Panc1 (cell line): ENCODE data around the gene JCHAIN. TPM values are rescaled to one million over a fixed set of nuclear protein-coding genes. Genes with fewer than 3 reads are reported as not detected.

ENCODE experiments used
- ATAC-seq: fragments of 200-7000 bp; cut with Tn5 transposase; 2 replicates; pipeline ENCODE4 v1.9.1; 2020; ENCODE audit warnings: mild to moderate bottlenecking, moderate library complexity
- BruUV-seq: library from RNA; stranded (reverse); fragments of 400-500 nt; replicated peaks from 2 replicates; lab custom pipeline; 2021; lab: Mats Ljungman, UMichigan
- CTCF ChIA-PET: fragments of 300-600 bp; sonication (Branson Sonifier 250); formaldehyde crosslinking; loops from one replicate; lab custom pipeline; 2022; ENCODE audit warnings: antibody characterized with exemption; lab: Charles Lee
- POLR2A ChIA-PET: fragments of 300-600 bp; sonication (Branson Sonifier 250); formaldehyde crosslinking; loops from one replicate; lab custom pipeline; 2022; ENCODE audit warnings: antibody characterized with exemption; lab: Charles Lee
- DNase-seq: peaks from one replicate; pipeline ENCODE4 v3.0.0-alpha.2; 2010; ENCODE audit warnings: low read depth, low spot score
- H3K27ac ChIP-seq: 2 replicates; pipeline ENCODE4 v1.5.1; 2011; ENCODE audit warnings: mild to moderate bottlenecking, low read length, inconsistent platforms
- H3K27me3 ChIP-seq: fragments of 200-500 bp; sonication (Bioruptor generic); 2 replicates; pipeline ENCODE4 v1.6.0; 2014; ENCODE audit warnings: low read length, inconsistent platforms; ENCODE audit not compliant: control insufficient read depth, insufficient read depth
- H3K36me3 ChIP-seq: fragments of 200-500 bp; sonication (Bioruptor generic); 2 replicates; pipeline ENCODE4 v1.5.1; 2014; ENCODE audit warnings: inconsistent platforms, mild to moderate bottlenecking, low read length, moderate library complexity; ENCODE audit not compliant: control insufficient read depth, insufficient read depth
- H3K4me1 ChIP-seq: 2 replicates; pipeline ENCODE4 v1.5.1; 2011; ENCODE audit warnings: inconsistent platforms, mild to moderate bottlenecking, low read length, moderate library complexity; ENCODE audit not compliant: control insufficient read depth, insufficient read depth
- H3K4me3 ChIP-seq, 2 experiments: 2 replicates each; pipeline ENCODE4 v1.5.1; 2011 to 2012; ENCODE audit warnings: low read depth in 2 of 2, low read length in 2 of 2, mild to moderate bottlenecking in 2 of 2, inconsistent platforms in 1 of 2, moderate library complexity in 1 of 2
- H3K9me3 ChIP-seq: fragments of 200-500 bp; sonication (Bioruptor generic); 2 replicates; pipeline ENCODE4 v1.5.1; 2014; ENCODE audit warnings: low read depth, mild to moderate bottlenecking, inconsistent platforms, low read length, moderate library complexity; ENCODE audit not compliant: control insufficient read depth, insufficient read depth
- CTCF ChIP-seq: fragments of 450-650 bp; IDR thresholded peaks from 2 replicates; pipeline ENCODE4 v1.5.1; 2017; ENCODE audit warnings: mild to moderate bottlenecking
- POLR2AphosphoS5 ChIP-seq: IDR thresholded peaks from 2 replicates; pipeline ENCODE4 v1.6.1; 2012; ENCODE audit warnings: mild to moderate bottlenecking, low read depth, low read length, moderate library complexity
- REST ChIP-seq, 2 experiments: IDR thresholded peaks; 2 replicates each; pipeline ENCODE4 v1.6.1; 2011 to 2012; ENCODE audit warnings: low read depth in 2 of 2, control low read depth in 1 of 2, low read length in 1 of 2, mild to moderate bottlenecking in 1 of 2, moderate library complexity in 1 of 2; ENCODE audit not compliant: insufficient read depth in 1 of 2
- SIN3A ChIP-seq: IDR thresholded peaks from 2 replicates; pipeline ENCODE4 v1.6.1; 2012; ENCODE audit warnings: low read depth, mild to moderate bottlenecking, low read length, moderate library complexity, borderline replicate concordance; ENCODE audit not compliant: insufficient read depth
- TCF7L2 ChIP-seq: IDR thresholded peaks from 2 replicates; pipeline ENCODE4 v1.6.1; 2011; ENCODE audit warnings: mild to moderate bottlenecking, low read depth, low read length, inconsistent platforms
- in situ Hi-C: cut with HindIII; loops from 2 replicates; pipeline ENCODE4 v1.10.0; 2016; ENCODE audit warnings: low sequenced_read_pairs, low pct_unique_long_range_greater_than_20kb
- intact Hi-C: fragments of 100-400 bp; cut with micrococcal nuclease; formaldehyde crosslinking; loops from one replicate; pipeline ENCODE4 v1.10.0; 2022; ENCODE audit not compliant: unreplicated experiment
- total RNA-seq: library from RNA; stranded (reverse); gene quantifications from one replicate; pipeline ENCODE4 v1.2.1, GENCODE V29; 2021; ENCODE audit not compliant: unreplicated experiment

Gene JCHAIN
- total RNA-seq, 1 experiment from 2014 or later = 0.36 TPM

- Histone ChIP-seq H3K4me3 (no peak overlapping the region), H3K27ac (no peak overlapping the region), H3K9me3 (no peaks in the 10 kb centered on the region), H3K4me1 (no peaks in the 10 kb centered on the region), H3K36me3 (no peaks in the 10 kb centered on the region), H3K27me3 (no peaks in the 10 kb centered on the region)
- in situ Hi-C loops (no loop called here), intact Hi-C loops (no loop called here)
- POLR2A ChIA-PET = no interaction called here
- ATAC-seq (no peak), DNase-seq (no peak)
- TF ChIP-seq REST (IDR thresholded peaks at IDR 0.05; ENCODE audit: insufficient read depth in 1 of 2, low read depth in 2 of 2, low read length in 1 of 2) = no peak
- TF ChIP-seq POLR2AphosphoS5 = no peak
- TF ChIP-seq SIN3A = no peak
- no peak for TF ChIP-seq TCF7L2
- no peak for TF ChIP-seq CTCF
- CTCF ChIA-PET = no interaction called here
- no TSS peak for BruUV-seq
Measured at GRCh38 chr4:70624226-70624793, 42.0 kb downstream of the JCHAIN start.

GRCh38 chr4:70623323-70623722, 43.0 kb downstream of the JCHAIN start:
- DNase-seq (no peak), ATAC-seq (no peak)
- in situ Hi-C loops = no loop called here
- H3K36me3 ChIP-seq = no peaks in the 10 kb centered on the region
- H3K27ac ChIP-seq = no peak overlapping the region
- ChIA-PET POLR2A (no interaction called here), CTCF (no interaction called here)
- no peak overlapping the region for H3K4me3 ChIP-seq
- TF ChIP-seq CTCF (no peak), REST (IDR thresholded peaks at IDR 0.05; ENCODE audit: insufficient read depth in 1 of 2, low read depth in 2 of 2, low read length in 1 of 2) (no peak), SIN3A (no peak), POLR2AphosphoS5 (no peak), TCF7L2 (no peak)
- intact Hi-C loops = no loop called here
- H3K4me1 ChIP-seq = no peaks in the 10 kb centered on the region
- H3K9me3 ChIP-seq = no peaks in the 10 kb centered on the region
- BruUV-seq = no TSS peak
- no peaks in the 10 kb centered on the region for H3K27me3 ChIP-seq
